HG03469 (cell line): ENCODE measurements around the gene SGIP1.

ENCODE experiments used
- ATAC-seq: cut with Tn5 transposase; IDR thresholded peaks from one replicate; pipeline ENCODE4 v1.9.1; 2021; ENCODE audit warnings: mild to moderate bottlenecking, moderate library complexity, moderate number of reproducible peaks; ENCODE audit not compliant: unreplicated experiment

The SGIP1 gene

DNA sequence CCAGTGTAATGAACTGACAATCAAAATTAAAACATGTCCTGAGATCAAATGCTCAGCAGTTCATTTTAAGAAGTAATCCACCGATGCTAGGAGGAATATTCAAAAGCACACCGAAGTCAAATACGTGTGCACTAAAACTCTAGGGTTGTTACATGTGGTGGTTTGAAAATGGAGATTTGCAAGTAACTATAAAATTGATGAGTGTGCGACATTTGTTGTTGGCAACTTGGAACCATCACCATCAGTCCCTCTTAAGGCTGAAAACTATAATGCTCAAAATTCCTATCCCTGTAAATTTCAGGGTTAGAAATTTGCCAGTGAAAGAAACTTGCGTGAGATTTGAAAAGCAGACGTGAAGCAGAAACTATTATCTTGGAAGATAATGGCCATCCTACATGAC is 13.3 kb upstream of the SGIP1 start:
- ATAC-seq: no peak

DNA sequence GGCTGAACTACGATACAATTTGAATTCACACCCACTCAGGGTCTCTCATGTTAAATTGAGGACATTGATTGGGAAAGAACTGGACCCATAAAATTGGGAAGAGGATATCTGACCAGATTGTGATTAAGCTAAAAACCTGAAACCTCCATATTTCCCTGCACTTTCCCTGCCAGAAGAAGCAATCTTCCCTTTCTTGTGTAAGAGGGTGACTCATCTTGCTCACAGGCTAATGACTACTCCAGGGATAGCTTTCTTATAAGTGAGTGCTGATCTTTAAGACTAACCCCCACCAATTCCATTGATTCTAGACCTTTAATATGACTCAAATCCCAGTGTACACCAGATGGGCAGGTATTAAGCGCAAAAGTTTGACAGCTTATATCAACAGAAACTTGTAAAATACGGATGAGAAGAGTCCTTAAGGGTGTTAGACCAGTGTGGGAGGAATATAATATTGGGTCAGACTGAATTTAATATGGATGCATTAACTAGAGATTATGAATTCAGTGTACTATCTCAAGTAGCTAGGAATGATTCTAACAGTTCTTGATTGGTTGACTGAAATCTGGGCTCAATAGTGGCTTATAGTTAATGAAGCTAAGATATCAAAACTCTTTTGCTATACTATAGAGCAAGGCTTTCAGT is 12.1 kb upstream of the SGIP1 start:
- no peak for ATAC-seq

DNA sequence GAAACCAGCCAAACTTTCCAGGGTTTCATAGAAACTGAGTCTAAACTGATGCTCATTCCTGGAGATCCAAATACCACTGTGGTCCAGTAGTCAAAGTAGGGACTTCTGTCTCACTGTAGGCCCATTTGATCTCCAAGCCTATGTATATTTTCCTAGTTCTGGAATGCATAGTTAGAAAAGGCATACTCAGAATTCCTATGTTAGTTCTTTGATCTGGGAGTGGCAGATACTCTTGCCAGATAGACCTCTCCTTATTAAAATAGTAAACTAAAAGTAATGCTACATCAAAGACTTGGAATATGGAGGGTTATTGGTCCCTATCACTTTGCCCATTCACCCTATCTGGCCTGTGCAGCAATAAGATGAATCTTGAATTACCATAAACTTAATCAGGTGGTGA is 10.4 kb upstream of the SGIP1 start:
- ATAC-seq: no peak

DNA sequence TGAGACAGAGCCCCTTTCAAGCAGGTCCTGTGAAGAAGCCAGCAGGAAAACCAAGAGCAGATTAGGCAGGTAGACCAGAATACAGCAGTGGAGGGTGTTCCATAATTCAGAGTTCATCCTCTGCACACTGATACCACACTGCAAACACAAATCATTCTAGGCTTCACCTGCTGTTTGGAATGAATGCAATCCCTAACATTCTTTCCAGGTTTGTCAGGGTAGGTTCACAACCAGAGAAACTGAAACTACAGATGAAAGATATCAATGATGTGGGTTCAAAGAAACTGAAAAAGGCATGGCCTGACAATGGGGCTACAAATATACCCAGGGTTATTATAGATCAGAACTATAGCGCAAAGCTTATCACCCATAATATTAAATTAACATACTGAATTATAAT is 8.9 kb upstream of the SGIP1 start:
- ATAC-seq: no peak

DNA sequence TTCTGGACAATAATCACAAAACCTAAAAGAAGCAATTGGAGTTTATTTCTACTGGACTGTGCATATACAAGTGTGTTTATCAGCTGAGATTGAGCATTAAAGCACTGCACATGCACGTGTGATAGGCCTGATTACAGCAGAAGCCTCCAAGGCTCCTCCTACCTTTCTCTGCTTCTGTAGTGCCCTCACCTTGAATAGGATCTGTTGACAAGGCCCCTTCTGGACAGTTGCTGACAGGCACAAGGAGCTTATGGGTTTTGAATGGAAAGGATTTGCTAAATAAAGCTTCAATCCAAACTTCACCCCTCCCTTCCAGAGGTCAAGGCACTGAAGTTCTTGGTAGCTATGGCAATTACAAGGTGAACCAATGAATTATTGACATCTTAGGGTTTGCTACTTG is 7.9 kb upstream of the SGIP1 start:
- ATAC-seq: no peak

DNA sequence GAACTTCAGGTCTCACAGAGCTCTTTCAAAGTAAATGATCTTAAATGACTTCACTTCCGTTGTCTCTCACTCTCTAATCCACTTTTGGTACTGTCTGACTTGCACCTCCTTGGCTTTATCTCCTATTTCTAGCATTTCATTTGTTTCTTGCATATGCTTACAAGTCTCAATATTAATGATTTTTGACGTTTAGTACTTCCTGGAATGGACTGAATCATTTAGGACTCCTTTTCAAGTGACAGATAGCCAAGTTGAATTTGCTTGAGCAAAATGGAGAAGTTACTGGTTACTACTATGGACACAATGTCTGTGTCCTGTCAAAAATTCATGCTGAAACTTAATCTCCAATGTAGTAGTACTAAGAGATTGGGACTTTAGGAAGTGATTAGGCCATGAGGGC is 7.0 kb upstream of the SGIP1 start:
- no peak for ATAC-seq

DNA sequence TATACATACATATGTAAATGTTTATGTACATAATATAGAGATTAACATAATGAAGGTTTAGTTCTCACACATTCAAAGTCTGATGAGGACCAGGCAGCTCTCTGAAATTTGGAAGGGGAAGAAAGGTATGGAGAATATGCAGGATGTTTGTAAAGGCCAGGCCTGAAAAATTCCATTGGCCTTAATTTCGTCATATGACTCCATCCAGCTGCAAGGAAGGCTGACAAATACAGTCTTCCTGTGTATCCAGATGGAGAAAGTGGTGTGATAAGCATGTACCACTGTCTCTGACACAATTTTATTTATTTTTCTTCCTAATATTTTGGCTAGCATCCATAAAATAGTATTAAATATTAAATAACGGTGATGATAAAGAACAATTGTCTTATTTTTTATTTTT is 6.3 kb upstream of the SGIP1 start:
- ATAC-seq: no peak

DNA sequence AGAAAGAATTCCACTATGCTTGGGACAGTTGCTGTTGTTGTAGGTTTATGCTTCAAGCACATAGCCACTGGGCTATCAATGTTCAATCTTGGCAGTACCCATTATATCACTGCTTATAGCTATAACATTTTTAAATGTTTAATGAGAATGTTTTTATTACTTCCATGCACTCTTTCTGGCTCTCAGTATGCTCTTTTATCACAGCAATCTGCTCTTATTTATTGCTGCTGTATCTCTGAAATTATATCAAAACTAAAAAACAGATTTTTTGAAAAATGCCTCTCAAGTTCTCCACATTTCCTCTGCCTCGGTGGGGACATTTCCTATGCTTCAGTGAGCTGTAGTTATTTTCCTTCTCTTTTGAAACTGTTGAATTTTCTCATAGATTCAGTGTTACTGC is 5.4 kb upstream of the SGIP1 start:
- ATAC-seq: no peak

DNA sequence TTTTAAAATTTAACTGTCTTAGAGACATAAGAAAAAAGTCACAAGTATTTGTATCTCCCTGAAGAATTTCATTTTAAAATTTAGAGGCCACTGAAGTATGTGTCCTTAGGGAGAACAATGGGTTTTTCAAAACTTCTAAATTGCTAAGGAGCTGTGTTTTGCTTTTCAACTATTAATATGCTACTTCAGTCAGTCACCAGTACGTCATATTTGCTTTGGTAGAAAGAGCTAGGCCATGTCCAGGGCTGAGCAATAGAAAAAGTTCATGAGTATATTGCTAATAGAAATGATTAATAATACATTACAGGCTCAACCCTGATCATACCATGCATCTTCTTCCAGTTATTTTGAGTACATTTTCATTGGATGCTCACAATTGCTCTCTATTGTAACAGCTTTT is 1.7 kb upstream of the SGIP1 start:
- ATAC-seq: no peak

DNA sequence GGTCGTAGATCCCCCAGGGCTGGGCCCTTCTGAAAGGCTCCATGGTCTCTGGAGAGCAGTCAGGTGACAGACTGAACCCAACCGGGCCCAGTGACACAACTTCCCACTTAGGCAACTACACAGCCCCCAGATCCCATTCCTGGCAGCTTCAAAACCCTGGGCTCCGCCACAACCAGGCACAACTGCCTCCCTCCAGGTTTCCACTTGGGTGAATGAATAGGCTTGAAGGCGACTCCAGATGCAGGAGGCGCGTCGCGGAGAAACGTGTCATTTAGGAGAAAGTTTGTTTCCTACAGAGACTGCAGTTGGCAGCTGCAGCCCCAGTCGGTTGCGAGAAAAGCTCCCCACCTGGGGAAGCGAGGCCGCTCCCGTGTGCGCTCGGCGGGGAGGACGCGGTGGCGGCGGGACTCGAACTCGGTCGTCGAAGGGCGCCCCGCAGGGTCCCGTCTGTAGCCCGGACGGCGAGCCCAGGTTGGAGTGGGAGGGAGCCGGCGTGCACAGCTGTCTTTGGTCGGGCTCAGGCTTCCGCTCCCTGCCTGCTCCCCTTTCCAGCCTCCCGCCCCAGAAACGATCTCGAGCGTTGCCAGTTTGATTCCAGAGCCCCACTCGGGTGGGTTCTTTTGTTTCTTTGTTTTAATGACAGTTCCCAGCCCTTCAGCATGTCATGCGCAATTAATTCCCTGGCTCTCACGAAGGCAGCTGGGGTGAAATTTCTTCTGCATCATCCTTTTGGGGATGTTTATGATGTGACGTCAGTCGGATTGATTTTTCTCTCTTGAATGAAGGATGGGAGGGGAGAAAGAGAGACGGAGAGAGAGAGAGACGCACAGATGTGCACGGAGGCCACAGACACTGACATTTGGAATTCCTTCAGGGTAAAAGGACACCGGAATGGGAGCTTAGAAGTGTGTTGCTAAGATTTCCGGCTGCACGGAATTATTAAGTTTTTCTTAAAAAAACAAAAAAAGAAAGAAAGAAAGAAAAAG is 862 bp upstream of the SGIP1 start:
- no peak for ATAC-seq

DNA sequence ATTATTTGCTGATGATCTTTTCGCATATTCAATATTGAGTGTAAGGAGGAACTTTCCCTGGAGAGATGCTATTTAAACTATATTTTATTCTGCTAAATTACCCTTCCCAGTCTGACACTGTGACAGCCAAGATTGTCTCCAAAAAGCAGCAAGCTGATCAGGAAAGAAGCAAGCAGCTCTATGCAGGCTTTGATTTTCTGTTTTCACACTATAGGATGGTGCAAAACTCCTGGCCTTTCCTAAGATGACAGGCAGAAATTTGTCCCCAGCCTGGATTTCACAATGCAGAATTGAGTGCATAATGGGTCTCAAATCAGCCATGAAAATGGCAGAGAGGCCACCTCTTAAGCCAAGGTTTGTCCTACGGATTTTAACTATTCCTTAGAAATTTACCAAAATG is 1.1 kb downstream of the SGIP1 start:
- no peak for ATAC-seq

DNA sequence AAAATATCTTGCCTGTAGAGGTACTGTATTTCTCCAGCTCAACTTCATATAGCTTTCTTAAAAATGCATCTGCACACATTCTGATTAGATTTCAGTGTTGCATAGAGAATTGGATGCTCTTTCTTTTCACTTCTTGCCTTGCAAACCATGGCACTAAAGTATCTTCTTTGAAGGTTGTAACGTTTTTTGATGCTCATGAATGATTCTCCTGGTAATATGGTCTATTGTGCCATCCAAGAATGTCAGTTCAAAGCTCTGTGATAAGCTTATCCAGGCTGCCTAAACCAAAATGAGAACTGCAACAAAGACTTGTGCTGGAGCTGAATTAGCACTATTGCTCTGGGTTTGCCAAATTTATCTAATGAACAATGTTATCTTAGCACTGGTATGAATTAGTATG is 1.9 kb downstream of the SGIP1 start:
- ATAC-seq: no peak

DNA sequence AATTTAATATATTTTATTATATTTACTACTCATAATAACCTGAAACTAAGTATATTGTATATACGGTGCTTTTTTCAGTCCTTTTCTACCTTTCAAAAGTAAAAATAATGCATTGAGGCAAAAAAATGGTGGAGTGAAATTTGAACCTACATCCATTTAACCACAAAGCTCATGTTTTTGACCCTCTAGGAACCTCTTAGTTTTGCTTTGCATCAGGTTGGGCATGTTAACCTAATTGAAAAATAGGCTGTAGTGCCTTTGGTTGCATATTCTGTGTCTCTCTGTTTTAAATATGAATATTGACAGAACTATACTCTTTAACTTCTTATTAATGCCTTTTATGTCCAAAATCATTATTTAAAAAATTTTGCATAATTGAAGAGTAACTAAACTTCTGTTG is 3.8 kb downstream of the SGIP1 start:
- no peak for ATAC-seq

DNA sequence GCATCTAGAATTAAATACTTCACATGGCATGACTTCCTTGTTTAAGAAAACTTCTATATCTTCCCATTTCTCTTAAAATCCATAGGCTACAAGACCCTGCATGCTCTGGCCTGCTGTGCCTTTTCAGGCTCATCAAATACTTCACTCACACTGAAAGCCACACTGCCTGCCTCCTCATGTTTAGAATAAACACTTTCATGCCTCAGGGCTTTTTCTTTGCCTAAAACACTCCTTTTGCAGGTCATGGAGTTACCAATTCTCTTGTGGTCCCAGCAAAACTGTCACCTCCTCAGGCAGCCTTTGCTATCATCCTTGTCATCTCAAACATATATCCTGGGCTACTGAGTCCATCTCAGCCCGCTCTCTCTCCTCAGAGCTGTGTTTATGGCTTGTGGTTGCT is 5.5 kb downstream of the SGIP1 start:
- no peak for ATAC-seq

DNA sequence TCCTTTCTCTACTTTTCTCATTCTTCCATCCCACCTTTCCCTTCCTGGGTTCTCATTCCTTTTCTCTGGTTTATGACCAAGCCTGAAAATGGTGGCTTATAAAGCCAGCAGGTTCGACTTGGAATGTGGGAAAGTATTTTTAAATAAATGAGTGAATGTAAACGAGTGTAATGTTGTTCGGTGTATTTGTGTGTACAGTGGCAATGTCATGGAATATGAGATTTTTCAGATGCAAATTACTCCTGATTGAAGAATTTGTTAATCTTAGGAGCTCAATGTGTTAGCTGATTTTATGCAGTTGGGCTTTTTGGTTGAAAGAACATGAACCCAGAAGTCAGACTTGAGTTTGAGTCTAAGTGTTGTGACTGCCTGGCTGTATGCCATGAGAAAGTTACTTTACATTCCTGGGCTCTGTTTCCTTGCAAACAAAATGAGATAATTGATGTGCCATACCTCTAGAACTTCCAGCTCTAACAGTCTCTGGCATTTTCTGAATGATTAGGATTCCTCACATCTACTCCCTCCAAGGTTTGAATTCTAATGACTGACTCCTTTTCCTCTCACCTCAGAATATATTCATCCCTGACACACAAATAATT is 6.6 kb downstream of the SGIP1 start:
- ATAC-seq: no peak

DNA sequence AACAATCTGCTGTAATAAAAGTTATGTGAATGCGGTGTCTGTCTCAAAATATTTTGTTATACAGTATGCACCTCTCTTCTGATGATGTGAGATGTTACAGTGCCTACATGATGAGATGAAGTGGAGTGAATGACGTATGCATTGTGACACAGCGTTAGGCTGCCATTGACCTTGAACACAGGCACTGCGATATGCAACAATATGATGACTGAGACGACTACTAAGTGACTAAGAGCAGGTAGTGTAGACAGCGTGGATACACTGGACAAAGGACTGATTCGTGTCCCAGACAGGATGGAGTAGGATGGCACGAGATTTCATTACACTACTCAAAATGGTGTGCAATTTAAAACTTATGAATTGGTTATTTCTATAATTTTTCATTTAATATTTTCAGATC is 8.4 kb downstream of the SGIP1 start:
- ATAC-seq: no peak

DNA sequence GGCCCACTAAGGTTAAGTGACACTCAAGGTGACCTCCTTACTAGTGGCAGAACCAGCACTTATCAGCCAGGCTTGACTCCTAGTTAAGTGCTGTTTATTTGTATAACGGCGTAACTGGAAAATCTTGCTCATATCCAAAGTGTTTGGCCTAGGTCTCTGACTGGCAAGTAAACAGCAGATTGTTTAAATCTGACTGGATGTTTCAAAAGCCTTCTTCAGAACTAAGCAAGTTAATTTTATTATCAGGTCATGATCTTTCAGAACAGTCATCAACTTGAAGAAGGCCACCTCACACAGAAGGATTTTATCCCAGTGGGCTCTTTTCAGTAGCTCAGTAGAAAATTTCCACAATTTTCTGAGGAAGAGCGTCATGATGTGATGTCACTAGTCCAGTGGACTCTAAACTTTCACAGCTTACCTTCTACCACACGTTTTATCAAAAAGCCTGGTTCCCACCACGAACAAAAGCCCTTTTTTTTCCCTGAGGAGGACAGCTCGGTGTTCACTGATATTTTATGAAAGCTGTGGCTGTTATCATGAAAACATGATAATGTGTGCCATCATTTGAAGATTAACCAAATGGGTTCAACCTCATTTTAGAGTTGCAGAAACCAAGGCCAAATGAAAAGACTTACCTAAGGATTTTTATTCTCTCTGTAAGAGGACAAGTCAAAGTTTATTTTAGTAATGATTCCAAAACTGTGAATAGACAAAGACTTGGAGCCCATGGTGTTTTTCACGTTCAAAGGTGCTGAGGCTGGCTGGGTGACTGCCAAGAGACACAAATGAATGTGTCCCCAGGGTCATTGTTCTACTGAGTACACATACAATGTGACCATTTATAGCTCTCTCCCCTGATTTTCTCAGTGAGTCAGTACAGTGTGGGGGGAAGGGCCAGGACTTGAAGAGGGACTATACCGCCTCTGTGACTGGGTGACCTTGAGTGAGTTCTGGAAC is 9.1 kb downstream of the SGIP1 start:
- ATAC-seq: no peak

DNA sequence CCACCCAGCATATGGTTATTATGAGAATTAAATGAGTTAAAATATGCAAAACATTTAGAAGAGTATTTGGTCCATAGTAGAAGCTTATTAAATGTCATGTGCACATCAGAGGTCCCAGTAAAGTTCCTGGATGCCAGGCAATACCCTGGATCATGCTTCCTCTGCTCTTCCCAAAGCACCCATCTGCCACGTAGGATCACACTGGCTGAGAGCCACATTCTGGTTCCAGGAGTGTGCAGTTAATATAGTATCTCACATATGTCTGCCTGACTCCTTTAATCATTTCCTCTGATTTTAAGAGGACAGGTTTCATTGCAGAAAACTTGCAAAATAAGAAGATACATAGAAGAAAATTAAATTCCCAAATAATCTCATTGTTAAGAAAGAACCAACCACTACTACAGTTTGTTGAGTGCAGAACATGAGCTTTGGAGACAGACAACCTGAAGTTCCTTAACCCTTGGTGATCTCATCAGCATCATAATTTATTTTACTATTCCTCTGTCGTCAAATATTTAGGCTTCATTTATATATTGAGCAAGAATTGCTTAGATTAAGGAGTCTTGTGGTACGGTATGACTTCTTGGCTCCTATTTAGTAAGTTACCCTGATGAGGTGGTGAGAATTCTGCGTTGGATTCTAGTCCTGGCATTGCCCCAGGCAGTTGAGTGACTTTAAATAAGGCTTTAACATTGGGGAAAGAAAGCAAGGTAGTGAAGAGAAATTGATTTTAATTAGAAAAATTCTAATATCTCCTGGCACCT is 12.3 kb downstream of the SGIP1 start:
- ATAC-seq: no peak

DNA sequence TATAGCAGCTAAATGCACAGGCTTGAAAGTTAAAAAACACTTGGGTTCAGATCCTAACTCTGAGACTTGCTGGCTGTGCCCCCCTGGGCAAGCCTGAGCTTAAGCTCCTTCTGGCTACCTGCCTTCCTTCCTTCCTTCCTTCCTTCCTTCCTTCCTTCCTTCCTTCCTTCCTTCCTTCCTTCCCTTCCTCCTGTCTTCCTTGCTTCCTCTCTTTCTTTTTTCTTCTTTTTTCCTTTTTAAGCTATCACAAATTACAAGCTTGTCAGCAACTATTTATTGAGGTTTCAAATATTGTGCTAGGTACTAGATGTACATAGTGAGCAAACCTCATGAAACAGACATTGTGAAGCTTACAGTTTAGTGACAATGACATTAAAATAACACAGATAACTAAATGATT is 15.1 kb downstream of the SGIP1 start:
- no peak for ATAC-seq

DNA sequence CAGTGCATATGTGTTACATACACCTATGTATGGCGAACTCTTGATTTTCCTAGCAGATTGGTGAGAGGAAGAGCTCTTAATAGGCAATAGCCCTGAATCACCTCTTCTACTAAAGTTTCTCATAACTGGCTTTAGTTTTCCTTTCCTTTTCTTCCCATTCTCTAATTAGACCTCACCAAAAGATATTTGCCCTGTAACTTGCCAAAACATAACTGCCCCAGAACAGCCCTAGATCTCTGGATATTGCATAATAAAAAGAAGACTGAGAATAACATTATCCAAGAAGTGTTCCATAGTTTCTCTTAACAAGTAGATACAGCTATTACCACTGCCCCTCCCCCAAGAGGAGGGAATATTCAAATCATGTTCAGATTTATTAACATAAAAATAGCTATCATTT is 16.3 kb downstream of the SGIP1 start:
- no peak for ATAC-seq
